Erythroblast (primary cell): ENCODE results near the gene DNAJC22.

Source experiments
- GATA1 ChIP-seq: IDR thresholded peaks from 2 replicates; pipeline ENCODE4 v1.6.1; 2011; ENCODE audit warnings: low read depth, mild to moderate bottlenecking, control low read depth, low read length, moderate library complexity
- POLR2A ChIP-seq: IDR thresholded peaks from 2 replicates; pipeline ENCODE4 v1.6.1; 2011; ENCODE audit warnings: mild to moderate bottlenecking, low read length

GRCh38 chr12:49305762-49306510 is 40.8 kb upstream of the DNAJC22 start:
- TF ChIP-seq POLR2A: no peak
- no peak for TF ChIP-seq GATA1
